ENCODE measurements around the gene PPP6R3.
"Not testable (repeated sequence)": the region's sequence is repeated elsewhere in the genome, so short reads cannot be mapped to it uniquely, and the experiment has no call there.

Gene PPP6R3

GRCh38 chr11:68458340-68458739, 2.2 kb upstream of the PPP6R3 start:
- DNase-seq = not testable (repeated sequence)

GRCh38 chr11:68459886-68460740, 439 bp upstream of the PPP6R3 start:
- peak; percentile 100 for DNase-seq

GRCh38 chr11:68461575-68461917, 994 bp downstream of the PPP6R3 start:
- no peak for DNase-seq

GRCh38 chr11:68463714-68464113, 3.2 kb downstream of the PPP6R3 start:
- DNase-seq = no peak

- DNase-seq = no peak
These were observed 6.8 kb downstream of the PPP6R3 start for GRCh38 chr11:68467201-68467834.

GRCh38 chr11:68468217-68468828, 7.8 kb downstream of the PPP6R3 start:
- DNase-seq = no peak

GRCh38 chr11:68469122-68469521, 8.6 kb downstream of the PPP6R3 start:
- DNase-seq = peak; percentile 35

- no peak for DNase-seq
These were observed 9.1 kb downstream of the PPP6R3 start for GRCh38 chr11:68469642-68470041.

GRCh38 chr11:68470304-68470811, 9.8 kb downstream of the PPP6R3 start:
- DNase-seq = peak; percentile 28

GRCh38 chr11:68471360-68472340, 11.1 kb downstream of the PPP6R3 start:
- DNase-seq = peak; percentile 92

- no peak for DNase-seq
These were observed 12.2 kb downstream of the PPP6R3 start for GRCh38 chr11:68472778-68473177.

- DNase-seq = no peak
These were observed 13.1 kb downstream of the PPP6R3 start for GRCh38 chr11:68473693-68474092.

GRCh38 chr11:68475626-68476025, 15.1 kb downstream of the PPP6R3 start:
- DNase-seq = not testable (repeated sequence)

GRCh38 chr11:68479390-68479789, 18.8 kb downstream of the PPP6R3 start:
- DNase-seq = no peak

GRCh38 chr11:68480193-68480592, 19.6 kb downstream of the PPP6R3 start:
- no peak for DNase-seq

GRCh38 chr11:68480852-68481510, 20.4 kb downstream of the PPP6R3 start:
- no peak for DNase-seq

- DNase-seq = no peak
These were observed 21.2 kb downstream of the PPP6R3 start for GRCh38 chr11:68481579-68482240.

- no peak for DNase-seq
These were observed 28.1 kb downstream of the PPP6R3 start for GRCh38 chr11:68488623-68489022.

GRCh38 chr11:68495220-68495729, 34.7 kb downstream of the PPP6R3 start:
- no peak for DNase-seq

GRCh38 chr11:68495872-68496271, 35.3 kb downstream of the PPP6R3 start:
- no peak for DNase-seq

GRCh38 chr11:68497761-68498160, 37.2 kb downstream of the PPP6R3 start:
- peak; percentile 38 for DNase-seq

All from hematopoietic multipotent progenitor cell treated with erythropoietin and hydrocortisone succinate and interleukin-3 and kit ligand, for 4 days (in vitro differentiated cells).